ENCODE data around the gene NPIPB9.
"Not testable (repeated sequence)": the region's sequence is repeated elsewhere in the genome, so short reads cannot be mapped to it uniquely, and the experiment has no call there.

- not testable (repeated sequence) for TF ChIP-seq NFE2L2 (IDR thresholded peaks at IDR 0.05; ENCODE audit: low read depth, low read length); CTCF (conservative IDR thresholded peaks at IDR 0.05; ENCODE audit: low read depth, low read length); RAD21 (IDR thresholded peaks at IDR 0.05; ENCODE audit: low read length); POLR2A (IDR thresholded peaks at IDR 0.05; ENCODE audit: low read depth, low read length); RFX5 (IDR thresholded peaks at IDR 0.05; ENCODE audit: low read depth, low read length); MAFK (IDR thresholded peaks at IDR 0.05; ENCODE audit: low read depth, low read length); SMC3 (IDR thresholded peaks at IDR 0.05; ENCODE audit: low read depth, low read length); CHD1 (IDR thresholded peaks at IDR 0.05; ENCODE audit: low read depth, low read length); BHLHE40 (IDR thresholded peaks at IDR 0.05; ENCODE audit: low read depth, low read length)
Observed at GRCh38 chr16:28749997-28750465, 1.6 kb upstream of the NPIPB9 start.
